SK-N-SH (cell line): Measurements from ENCODE around the gene GCLM. TPM values are rescaled to one million over a fixed set of nuclear protein-coding genes. Genes with fewer than 3 reads are reported as not detected.

Source experiments
- CTCF ChIA-PET: fragments of 300-600, 350-600 bp; formaldehyde crosslinking; extraction: SDS; loops from one replicate; lab custom pipeline; 2021; lab: Yijun Ruan, JAX
- POLR2A ChIA-PET: fragments of 350-600 bp; sonication (Branson Sonifier 250); formaldehyde crosslinking; extraction: SDS; loops from one replicate; lab custom pipeline; 2020; ENCODE audit warnings: antibody characterized with exemption, inconsistent platforms; lab: Yijun Ruan, JAX
- DNase-seq: peaks from one replicate; pipeline ENCODE4 v3.0.0; 2012
- H2AFZ ChIP-seq: fragments of 200-600 bp; sonication (generic); 2 replicates; pipeline ENCODE4 v1.8.1; 2016; ENCODE audit warnings: antibody characterized with exemption, mild to moderate bottlenecking, low read depth
- H3F3A ChIP-seq: fragments of 200-600 bp; sonication (generic); replicated peaks from 2 replicates; pipeline ENCODE3; 2016; ENCODE audit warnings: antibody characterized with exemption, mild to moderate bottlenecking; ENCODE audit not compliant: insufficient read depth
- H3K27ac ChIP-seq, 2 experiments: fragments of 200-500 bp in 1 of 2; fragments of 200-600 bp in 1 of 2; sonication (Bioruptor generic) in 1 of 2; sonication (generic), shearing (Covaris generic) in 1 of 2; 2 replicates each; pipeline versions ENCODE4 v1.5.1 to v1.6.1; 2014 to 2016; ENCODE audit warnings: low read depth in 2 of 2, inconsistent platforms in 1 of 2, low read length in 1 of 2, mild to moderate bottlenecking in 1 of 2, mixed read lengths in 1 of 2
- H3K27me3 ChIP-seq: fragments of 200-600 bp; sonication (generic), shearing (Covaris generic); 2 replicates; pipeline ENCODE4 v1.6.1; 2016; ENCODE audit warnings: mixed run types; ENCODE audit not compliant: insufficient read depth
- H3K36me3 ChIP-seq, 2 experiments: fragments of 200-500 bp in 1 of 2; fragments of 200-600 bp in 1 of 2; sonication (Bioruptor generic) in 1 of 2; sonication (generic) in 1 of 2; replicated peaks in 1 of 2; 2 replicates each; pipeline versions ENCODE3 to v1.5.1; 2014 to 2016; ENCODE audit warnings: low read length in 1 of 2, mild to moderate bottlenecking in 1 of 2; ENCODE audit not compliant: insufficient read depth in 2 of 2, control insufficient read depth in 1 of 2
- H3K4me1 ChIP-seq, 2 experiments: fragments of 200-500 bp in 1 of 2; fragments of 200-600 bp in 1 of 2; sonication (Bioruptor generic) in 1 of 2; sonication (generic), shearing (Covaris generic) in 1 of 2; 2 replicates each; pipeline versions ENCODE4 v1.5.1 to v1.6.1; 2014 to 2016; ENCODE audit warnings: low read depth in 1 of 2, low read length in 1 of 2, mixed run types in 1 of 2; ENCODE audit not compliant: insufficient read depth in 2 of 2, control insufficient read depth in 1 of 2
- H3K4me2 ChIP-seq: fragments of 200-600 bp; sonication (generic), shearing (Covaris generic); 2 replicates; pipeline ENCODE4 v1.6.1; 2017; ENCODE audit warnings: mixed run types
- H3K4me3 ChIP-seq, 2 experiments: fragments of 200-500 bp in 1 of 2; fragments of 200-600 bp in 1 of 2; sonication (Bioruptor generic) in 1 of 2; sonication (generic), shearing (Covaris generic) in 1 of 2; 2 replicates each; pipeline versions ENCODE4 v1.5.1 to v1.8.1; 2014 to 2016; ENCODE audit warnings: low read depth in 2 of 2, inconsistent platforms in 1 of 2, low read length in 1 of 2, mild to moderate bottlenecking in 1 of 2, mixed read lengths in 1 of 2, moderate library complexity in 1 of 2
- H3K79me2 ChIP-seq: fragments of 200-600 bp; sonication (generic); 2 replicates; pipeline ENCODE4 v1.8.1; 2017; ENCODE audit warnings: mild to moderate bottlenecking; ENCODE audit not compliant: insufficient read depth
- H3K9ac ChIP-seq: fragments of 200-600 bp; sonication (generic); 2 replicates; pipeline ENCODE4 v1.6.1; 2017; ENCODE audit warnings: mixed run types
- H3K9me2 ChIP-seq: fragments of 200-600 bp; sonication (generic); 2 replicates; pipeline ENCODE4 v1.6.1; 2017; ENCODE audit warnings: mixed run types
- H3K9me3 ChIP-seq: fragments of 200-600 bp; sonication (generic); 2 replicates; pipeline ENCODE4 v1.6.1; 2017; ENCODE audit warnings: mixed run types, mild to moderate bottlenecking, moderate library complexity
- H4K20me1 ChIP-seq: fragments of 200-600 bp; sonication (generic); 2 replicates; pipeline ENCODE4 v1.6.1; 2017; ENCODE audit warnings: mild to moderate bottlenecking, mixed run types; ENCODE audit not compliant: insufficient read depth
- CHD2 ChIP-seq: fragments of 150-350 bp; IDR thresholded peaks from 2 replicates; pipeline ENCODE4 v1.6.1; 2018; ENCODE audit warnings: low read length; ENCODE audit not compliant: partially characterized antibody
- ELF1 ChIP-seq: IDR thresholded peaks from 2 replicates; pipeline ENCODE4 v1.4.0; 2012
- FOSL2 ChIP-seq: IDR thresholded peaks from 2 replicates; pipeline ENCODE4 v1.4.0; 2012; ENCODE audit warnings: low read depth, mild to moderate bottlenecking, moderate library complexity, borderline replicate concordance
- FOXJ3 ChIP-seq: sonication (generic); formaldehyde crosslinking; IDR thresholded peaks from 2 replicates; pipeline ENCODE4 v1.5.1; 2020; ENCODE audit warnings: mild to moderate bottlenecking, missing genetic modification reagents
- MXI1 ChIP-seq: IDR thresholded peaks from 2 replicates; pipeline ENCODE4 v1.6.1; 2012; ENCODE audit warnings: mild to moderate bottlenecking, low read depth, low read length, improper control_type of control experiment
- NFIC ChIP-seq: IDR thresholded peaks from 2 replicates; pipeline ENCODE4 v1.4.0; 2012; ENCODE audit warnings: borderline replicate concordance
- NRF1 ChIP-seq: IDR thresholded peaks from 2 replicates; pipeline ENCODE4 v1.6.1; 2012; ENCODE audit warnings: low read depth, mild to moderate bottlenecking, low read length
- RAD21 ChIP-seq: IDR thresholded peaks from 2 replicates; pipeline ENCODE4 v1.6.1; 2012; ENCODE audit warnings: mild to moderate bottlenecking, low read length
- RCOR1 ChIP-seq: fragments of 150-350 bp; IDR thresholded peaks from 2 replicates; pipeline ENCODE4 v1.6.1; 2017; ENCODE audit warnings: antibody characterized with exemption, low read length
- RXRA ChIP-seq: IDR thresholded peaks from 2 replicates; pipeline ENCODE4 v1.4.0; 2012; ENCODE audit warnings: low read depth, mild to moderate bottlenecking, borderline replicate concordance
- SIN3A ChIP-seq: IDR thresholded peaks from 2 replicates; pipeline ENCODE4 v1.6.1; 2012; ENCODE audit warnings: low read depth, mild to moderate bottlenecking, low read length, moderate library complexity, borderline replicate concordance
- TAF1 ChIP-seq: IDR thresholded peaks from 2 replicates; pipeline ENCODE4 v1.6.1; 2012; ENCODE audit warnings: low read depth, mild to moderate bottlenecking, low read length, moderate library complexity, borderline replicate concordance
- TCF12 ChIP-seq: IDR thresholded peaks from 2 replicates; pipeline ENCODE4 v1.4.0; 2012
- TEAD4 ChIP-seq: IDR thresholded peaks from 2 replicates; pipeline ENCODE4 v1.4.0; 2012; ENCODE audit warnings: mild to moderate bottlenecking, borderline replicate concordance; ENCODE audit not compliant: insufficient read depth
- WGBS: methylation state at CpG from one replicate; pipeline ENCODE4 v1.1.6; 2017; ENCODE audit warnings: low lambda C conversion rate; 5-methylcytosine and 5-hydroxymethylcytosine counted together
- polyA plus RNA-seq, 3 experiments: library from polyadenylated mRNA; depleted of rRNA; stranded (reverse); fragments of >200 nt; gene quantifications; 2 replicates each; pipeline ENCODE4 v1.2.3, GENCODE V29; 2012
- TF ChIP-seq, protein P1 (sequence below): IDR thresholded peaks from 2 replicates; pipeline ENCODE4 v1.6.1; 2012; ENCODE audit warnings: mild to moderate bottlenecking, low read depth, low read length, moderate library complexity
- TF ChIP-seq, protein P2 (sequence below): IDR thresholded peaks from 2 replicates; pipeline ENCODE4 v1.4.0; 2012; ENCODE audit warnings: low read depth
- TF ChIP-seq, protein P3 (sequence below): fragments of 200-600 bp; sonication (generic); IDR thresholded peaks from 2 replicates; pipeline ENCODE4 v1.6.1; 2017; ENCODE audit warnings: antibody characterized with exemption, mild to moderate bottlenecking, moderate library complexity
- TF ChIP-seq, protein P4 (sequence below): IDR thresholded peaks from 2 replicates; pipeline ENCODE4 v1.4.0; 2012; ENCODE audit warnings: low read depth, borderline replicate concordance
- TF ChIP-seq, protein P5 (sequence below): fragments of 150-350 bp; IDR thresholded peaks from 2 replicates; pipeline ENCODE4 v1.6.1; 2017; ENCODE audit warnings: antibody characterized with exemption, low read length, low read depth, borderline replicate concordance

GCLM gene
- polyA plus RNA-seq, 1 of the 3 experiments (the other 2 are of a cell fraction): 9.4 TPM

DNA sequence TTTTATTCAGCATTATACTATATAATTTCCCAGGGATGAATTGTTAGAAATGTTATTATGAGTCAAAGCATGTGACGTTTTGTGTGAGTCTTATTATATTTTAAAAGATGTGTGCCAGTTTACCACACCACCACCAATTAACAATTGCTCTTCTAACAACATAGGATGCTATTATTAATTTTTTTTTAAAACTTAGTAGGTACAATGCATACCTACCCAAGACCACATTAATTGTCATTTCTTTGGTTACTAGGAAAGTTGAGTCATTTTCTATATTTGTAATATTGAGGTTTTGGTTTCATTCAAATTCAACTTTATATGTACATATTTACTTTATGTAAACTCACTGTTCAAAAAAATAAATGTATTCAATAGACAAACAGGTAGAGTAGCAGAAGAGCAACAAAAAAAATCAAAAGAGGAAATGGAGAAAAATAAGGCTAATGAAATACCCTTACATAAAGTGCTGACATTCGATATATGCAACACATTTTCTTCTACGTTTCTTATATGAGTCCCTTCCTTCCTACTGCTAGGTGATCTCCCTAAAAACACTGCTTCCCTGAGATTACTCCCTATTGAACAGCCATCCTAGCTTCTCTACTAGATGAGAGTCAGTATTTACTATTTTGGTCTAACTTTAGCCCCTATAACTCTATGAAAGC is 9.6 kb downstream of the GCLM start:
- H3K79me2 ChIP-seq: peaks cover 54% of the 10 kb centered on the region
- H3K4me2 ChIP-seq: no peak overlapping the region
- ChIA-PET CTCF (no interaction called here), POLR2A (no interaction called here)
- H3K36me3 ChIP-seq: peaks cover 34 to 50% of the 10 kb centered on the region in 2 experiments
- H3K9ac ChIP-seq: no peak overlapping the region
- WGBS: 93% methylated on average over 3 of the region's 3 CpGs
- H3F3A ChIP-seq: peaks cover 8% of the 10 kb centered on the region
- no peaks in the 10 kb centered on the region for H3K4me1 ChIP-seq
- H3K27ac ChIP-seq: no peak overlapping the region
- H2AFZ ChIP-seq: no peak overlapping the region
- H3K27me3 ChIP-seq: no peaks in the 10 kb centered on the region
- no peak overlapping the region for H3K4me3 ChIP-seq
- no peaks in the 10 kb centered on the region for H3K9me2 ChIP-seq
- TF ChIP-seq RXRA (no peak), FOXJ3 (no peak), TEAD4 (no peak), RCOR1 (no peak), CHD2 (no peak), TCF12 (no peak), FOSL2 (no peak), NRF1 (no peak), RAD21 (no peak), ELF1 (no peak), TAF1 (no peak)
- H3K9me3 ChIP-seq: no peaks in the 10 kb centered on the region
- DNase-seq: no peak
- H4K20me1 ChIP-seq: 0 out of 2 replicates have a peak, but pooled peaks cover under 1% of the 10 kb centered on the region

DNA sequence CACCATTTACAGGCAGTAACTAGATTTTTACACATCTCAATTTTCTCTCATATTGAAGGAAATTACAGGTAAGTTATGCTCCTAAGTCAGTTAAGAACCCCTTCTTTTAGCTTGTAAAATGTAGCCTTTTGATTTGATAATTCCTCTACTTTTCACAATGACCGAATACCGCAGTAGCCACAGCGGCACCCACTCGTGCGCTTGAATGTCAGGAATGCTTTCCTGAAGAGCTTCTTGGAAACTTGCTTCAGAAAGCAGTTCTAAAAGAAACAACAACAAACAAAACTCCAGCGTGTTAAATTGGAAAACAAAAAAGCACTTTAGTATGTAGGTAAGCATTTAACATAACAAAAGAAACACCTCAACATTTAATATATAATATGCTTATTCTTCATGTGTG is 20.3 kb downstream of the GCLM start:
- TF ChIP-seq TCF12 (no peak), SIN3A (no peak), NFIC (no peak), FOSL2 (no peak), CHD2 (no peak), RCOR1 (no peak), MXI1 (no peak)
- TF ChIP-seq, protein P1, sequence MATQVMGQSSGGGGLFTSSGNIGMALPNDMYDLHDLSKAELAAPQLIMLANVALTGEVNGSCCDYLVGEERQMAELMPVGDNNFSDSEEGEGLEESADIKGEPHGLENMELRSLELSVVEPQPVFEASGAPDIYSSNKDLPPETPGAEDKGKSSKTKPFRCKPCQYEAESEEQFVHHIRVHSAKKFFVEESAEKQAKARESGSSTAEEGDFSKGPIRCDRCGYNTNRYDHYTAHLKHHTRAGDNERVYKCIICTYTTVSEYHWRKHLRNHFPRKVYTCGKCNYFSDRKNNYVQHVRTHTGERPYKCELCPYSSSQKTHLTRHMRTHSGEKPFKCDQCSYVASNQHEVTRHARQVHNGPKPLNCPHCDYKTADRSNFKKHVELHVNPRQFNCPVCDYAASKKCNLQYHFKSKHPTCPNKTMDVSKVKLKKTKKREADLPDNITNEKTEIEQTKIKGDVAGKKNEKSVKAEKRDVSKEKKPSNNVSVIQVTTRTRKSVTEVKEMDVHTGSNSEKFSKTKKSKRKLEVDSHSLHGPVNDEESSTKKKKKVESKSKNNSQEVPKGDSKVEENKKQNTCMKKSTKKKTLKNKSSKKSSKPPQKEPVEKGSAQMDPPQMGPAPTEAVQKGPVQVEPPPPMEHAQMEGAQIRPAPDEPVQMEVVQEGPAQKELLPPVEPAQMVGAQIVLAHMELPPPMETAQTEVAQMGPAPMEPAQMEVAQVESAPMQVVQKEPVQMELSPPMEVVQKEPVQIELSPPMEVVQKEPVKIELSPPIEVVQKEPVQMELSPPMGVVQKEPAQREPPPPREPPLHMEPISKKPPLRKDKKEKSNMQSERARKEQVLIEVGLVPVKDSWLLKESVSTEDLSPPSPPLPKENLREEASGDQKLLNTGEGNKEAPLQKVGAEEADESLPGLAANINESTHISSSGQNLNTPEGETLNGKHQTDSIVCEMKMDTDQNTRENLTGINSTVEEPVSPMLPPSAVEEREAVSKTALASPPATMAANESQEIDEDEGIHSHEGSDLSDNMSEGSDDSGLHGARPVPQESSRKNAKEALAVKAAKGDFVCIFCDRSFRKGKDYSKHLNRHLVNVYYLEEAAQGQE: no peak
- TF ChIP-seq, protein P2, sequence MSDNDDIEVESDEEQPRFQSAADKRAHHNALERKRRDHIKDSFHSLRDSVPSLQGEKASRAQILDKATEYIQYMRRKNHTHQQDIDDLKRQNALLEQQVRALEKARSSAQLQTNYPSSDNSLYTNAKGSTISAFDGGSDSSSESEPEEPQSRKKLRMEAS: no peak
- TF ChIP-seq, protein P3, sequence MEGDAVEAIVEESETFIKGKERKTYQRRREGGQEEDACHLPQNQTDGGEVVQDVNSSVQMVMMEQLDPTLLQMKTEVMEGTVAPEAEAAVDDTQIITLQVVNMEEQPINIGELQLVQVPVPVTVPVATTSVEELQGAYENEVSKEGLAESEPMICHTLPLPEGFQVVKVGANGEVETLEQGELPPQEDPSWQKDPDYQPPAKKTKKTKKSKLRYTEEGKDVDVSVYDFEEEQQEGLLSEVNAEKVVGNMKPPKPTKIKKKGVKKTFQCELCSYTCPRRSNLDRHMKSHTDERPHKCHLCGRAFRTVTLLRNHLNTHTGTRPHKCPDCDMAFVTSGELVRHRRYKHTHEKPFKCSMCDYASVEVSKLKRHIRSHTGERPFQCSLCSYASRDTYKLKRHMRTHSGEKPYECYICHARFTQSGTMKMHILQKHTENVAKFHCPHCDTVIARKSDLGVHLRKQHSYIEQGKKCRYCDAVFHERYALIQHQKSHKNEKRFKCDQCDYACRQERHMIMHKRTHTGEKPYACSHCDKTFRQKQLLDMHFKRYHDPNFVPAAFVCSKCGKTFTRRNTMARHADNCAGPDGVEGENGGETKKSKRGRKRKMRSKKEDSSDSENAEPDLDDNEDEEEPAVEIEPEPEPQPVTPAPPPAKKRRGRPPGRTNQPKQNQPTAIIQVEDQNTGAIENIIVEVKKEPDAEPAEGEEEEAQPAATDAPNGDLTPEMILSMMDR: no peak
- TF ChIP-seq, protein P4, sequence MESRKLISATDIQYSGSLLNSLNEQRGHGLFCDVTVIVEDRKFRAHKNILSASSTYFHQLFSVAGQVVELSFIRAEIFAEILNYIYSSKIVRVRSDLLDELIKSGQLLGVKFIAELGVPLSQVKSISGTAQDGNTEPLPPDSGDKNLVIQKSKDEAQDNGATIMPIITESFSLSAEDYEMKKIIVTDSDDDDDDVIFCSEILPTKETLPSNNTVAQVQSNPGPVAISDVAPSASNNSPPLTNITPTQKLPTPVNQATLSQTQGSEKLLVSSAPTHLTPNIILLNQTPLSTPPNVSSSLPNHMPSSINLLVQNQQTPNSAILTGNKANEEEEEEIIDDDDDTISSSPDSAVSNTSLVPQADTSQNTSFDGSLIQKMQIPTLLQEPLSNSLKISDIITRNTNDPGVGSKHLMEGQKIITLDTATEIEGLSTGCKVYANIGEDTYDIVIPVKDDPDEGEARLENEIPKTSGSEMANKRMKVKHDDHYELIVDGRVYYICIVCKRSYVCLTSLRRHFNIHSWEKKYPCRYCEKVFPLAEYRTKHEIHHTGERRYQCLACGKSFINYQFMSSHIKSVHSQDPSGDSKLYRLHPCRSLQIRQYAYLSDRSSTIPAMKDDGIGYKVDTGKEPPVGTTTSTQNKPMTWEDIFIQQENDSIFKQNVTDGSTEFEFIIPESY: no peak
- TF ChIP-seq, protein P5, sequence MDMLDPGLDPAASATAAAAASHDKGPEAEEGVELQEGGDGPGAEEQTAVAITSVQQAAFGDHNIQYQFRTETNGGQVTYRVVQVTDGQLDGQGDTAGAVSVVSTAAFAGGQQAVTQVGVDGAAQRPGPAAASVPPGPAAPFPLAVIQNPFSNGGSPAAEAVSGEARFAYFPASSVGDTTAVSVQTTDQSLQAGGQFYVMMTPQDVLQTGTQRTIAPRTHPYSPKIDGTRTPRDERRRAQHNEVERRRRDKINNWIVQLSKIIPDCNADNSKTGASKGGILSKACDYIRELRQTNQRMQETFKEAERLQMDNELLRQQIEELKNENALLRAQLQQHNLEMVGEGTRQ: no peak
- H3K9me3 ChIP-seq: no peaks in the 10 kb centered on the region
- H3K79me2 ChIP-seq: no peaks in the 10 kb centered on the region
- H3K4me3 ChIP-seq: no peak overlapping the region
- peaks cover 34 to 62% of the 10 kb centered on the region in 2 experiments for H3K36me3 ChIP-seq
- CTCF ChIA-PET: interaction anchor here (0.7 kb wide), 1 partner anchor 187 kb away, joined by 3 read pairs; no protein-coding TSS in a partner anchor
- H2AFZ ChIP-seq: no peak overlapping the region
- H3K9me2 ChIP-seq: no peaks in the 10 kb centered on the region
- no peak overlapping the region for H3K9ac ChIP-seq
- no peak overlapping the region for H3K4me2 ChIP-seq
- POLR2A ChIA-PET: no interaction called here
- peaks cover 38% of the 10 kb centered on the region for H3F3A ChIP-seq
- H3K27me3 ChIP-seq: no peaks in the 10 kb centered on the region
- H3K27ac ChIP-seq: no peak overlapping the region
- no peaks in the 10 kb centered on the region for H3K4me1 ChIP-seq
- H4K20me1 ChIP-seq: no peaks in the 10 kb centered on the region
- DNase-seq: no peak
- WGBS: 98% methylated on average over 6 of the region's 6 CpGs
